ENCODE results near the gene TRIM50. TPM values are rescaled to one million over a fixed set of nuclear protein-coding genes. Genes with fewer than 3 reads are reported as not detected.
"Not testable (repeated sequence)": the region's sequence is repeated elsewhere in the genome, so short reads cannot be mapped to it uniquely, and the experiment has no call there.

TRIM50 gene
- total RNA-seq, 1 experiment from 2014 or later = not detected

DNA sequence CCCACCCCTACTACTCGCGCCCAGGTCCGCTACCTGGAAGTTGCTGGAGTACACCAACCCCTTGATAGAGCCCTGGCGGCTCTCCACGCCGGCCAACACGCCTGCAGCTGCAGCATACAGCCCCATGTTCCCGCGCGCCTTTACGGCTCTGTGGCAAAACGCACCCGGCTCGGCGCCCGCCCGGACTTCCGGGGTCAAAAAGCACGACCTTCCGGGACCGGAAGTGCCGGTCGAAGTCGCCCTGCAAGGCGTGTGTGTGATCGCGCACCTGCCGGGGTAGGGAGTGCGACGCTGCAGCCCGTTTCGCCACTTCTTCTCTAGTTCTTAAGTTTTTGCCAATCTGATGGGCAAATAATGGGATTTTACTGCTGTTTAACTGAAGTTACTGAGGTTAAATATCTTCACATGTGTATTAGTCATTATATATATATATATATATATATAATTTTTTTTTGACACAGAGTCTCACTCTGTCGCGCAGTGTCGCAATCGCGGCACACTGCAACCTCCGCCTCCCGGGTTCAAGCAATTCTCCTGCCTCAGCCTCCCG, 19.1 kb downstream of the TRIM50 start, which contains the start of gene NSUN5:
NSUN5 (minus strand) TSS at position 162 of the 550 bp plus-strand sequence; CDS start at position 126, 36 bp downstream.
- ChIA-PET POLR2A (no interaction called here), CTCF (no interaction called here)
- Mint-ChIP-seq H3K9me3 (ENCODE audit: unreplicated experiment) (no peaks in the 10 kb centered on the region), H3K27me3 (ENCODE audit: insufficient read depth, unreplicated experiment) (no peaks in the 10 kb centered on the region), H3K36me3 (ENCODE audit: insufficient read depth, unreplicated experiment) (peaks cover 30% of the 10 kb centered on the region), H3K27ac (ENCODE audit: low read depth, unreplicated experiment) (peak within 1 kb of the TSS; percentile 87), H3K4me1 (ENCODE audit: insufficient read depth, unreplicated experiment) (peaks cover 20% of the 10 kb centered on the region), H3K4me3 (ENCODE audit: unreplicated experiment) (peak within 1 kb of the TSS; percentile 95)
- peak; percentile 79 for DNase-seq (ENCODE audit: unreplicated experiment)
- BruUV-seq (replicated peaks) = no TSS peak
- TF ChIP-seq, protein P1, sequence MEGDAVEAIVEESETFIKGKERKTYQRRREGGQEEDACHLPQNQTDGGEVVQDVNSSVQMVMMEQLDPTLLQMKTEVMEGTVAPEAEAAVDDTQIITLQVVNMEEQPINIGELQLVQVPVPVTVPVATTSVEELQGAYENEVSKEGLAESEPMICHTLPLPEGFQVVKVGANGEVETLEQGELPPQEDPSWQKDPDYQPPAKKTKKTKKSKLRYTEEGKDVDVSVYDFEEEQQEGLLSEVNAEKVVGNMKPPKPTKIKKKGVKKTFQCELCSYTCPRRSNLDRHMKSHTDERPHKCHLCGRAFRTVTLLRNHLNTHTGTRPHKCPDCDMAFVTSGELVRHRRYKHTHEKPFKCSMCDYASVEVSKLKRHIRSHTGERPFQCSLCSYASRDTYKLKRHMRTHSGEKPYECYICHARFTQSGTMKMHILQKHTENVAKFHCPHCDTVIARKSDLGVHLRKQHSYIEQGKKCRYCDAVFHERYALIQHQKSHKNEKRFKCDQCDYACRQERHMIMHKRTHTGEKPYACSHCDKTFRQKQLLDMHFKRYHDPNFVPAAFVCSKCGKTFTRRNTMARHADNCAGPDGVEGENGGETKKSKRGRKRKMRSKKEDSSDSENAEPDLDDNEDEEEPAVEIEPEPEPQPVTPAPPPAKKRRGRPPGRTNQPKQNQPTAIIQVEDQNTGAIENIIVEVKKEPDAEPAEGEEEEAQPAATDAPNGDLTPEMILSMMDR (IDR thresholded peaks at IDR 0.05; ENCODE audit: unreplicated experiment) = no peak
- intact Hi-C loops (cut with micrococcal nuclease) = no loop called here

- H3K27me3 Mint-ChIP-seq (ENCODE audit: insufficient read depth, unreplicated experiment) = no peaks in the 10 kb centered on the region
- intact Hi-C loops (cut with micrococcal nuclease) = no loop called here
- ChIA-PET CTCF (no interaction called here), POLR2A (interaction anchor here (0.7 kb wide), 1 partner anchor 149 kb away, joined by 3 read pairs; no protein-coding TSS in a partner anchor)
- peak overlapping the region; percentile 87 for H3K27ac Mint-ChIP-seq (ENCODE audit: low read depth, unreplicated experiment)
- peaks cover 35% of the 10 kb centered on the region for H3K36me3 Mint-ChIP-seq (ENCODE audit: insufficient read depth, unreplicated experiment)
- peak overlapping the region; percentile 95 for H3K4me3 Mint-ChIP-seq (ENCODE audit: unreplicated experiment)
- TSS peak; percentile 50 for BruUV-seq (replicated peaks)
- peaks cover 20% of the 10 kb centered on the region for H3K4me1 Mint-ChIP-seq (ENCODE audit: insufficient read depth, unreplicated experiment)
- H3K9me3 Mint-ChIP-seq (ENCODE audit: unreplicated experiment) = no peaks in the 10 kb centered on the region
- TF ChIP-seq, protein P1 (IDR thresholded peaks at IDR 0.05; ENCODE audit: unreplicated experiment) = no peak
- DNase-seq (ENCODE audit: unreplicated experiment) = peak; percentile 5
These were observed 19.7 kb downstream of the TRIM50 start for GRCh38 chr7:73308074-73308664.

GRCh38 chr7:73307436-73307835, 20.4 kb downstream of the TRIM50 start:
- peaks cover 20% of the 10 kb centered on the region for H3K4me1 Mint-ChIP-seq (ENCODE audit: insufficient read depth, unreplicated experiment)
- H3K27me3 Mint-ChIP-seq (ENCODE audit: insufficient read depth, unreplicated experiment) = no peaks in the 10 kb centered on the region
- intact Hi-C loops (cut with micrococcal nuclease) = no loop called here
- TF ChIP-seq, protein P1 (IDR thresholded peaks at IDR 0.05; ENCODE audit: unreplicated experiment) = no peak
- peak overlapping the region; percentile 24 for H3K27ac Mint-ChIP-seq (ENCODE audit: low read depth, unreplicated experiment)
- peaks cover 39% of the 10 kb centered on the region for H3K36me3 Mint-ChIP-seq (ENCODE audit: insufficient read depth, unreplicated experiment)
- H3K9me3 Mint-ChIP-seq (ENCODE audit: unreplicated experiment) = no peaks in the 10 kb centered on the region
- no peak for DNase-seq (ENCODE audit: unreplicated experiment)
- H3K4me3 Mint-ChIP-seq (ENCODE audit: unreplicated experiment) = peak overlapping the region; percentile 95
- POLR2A ChIA-PET = no interaction called here
- CTCF ChIA-PET = no interaction called here
- no TSS peak for BruUV-seq (replicated peaks)

DNA sequence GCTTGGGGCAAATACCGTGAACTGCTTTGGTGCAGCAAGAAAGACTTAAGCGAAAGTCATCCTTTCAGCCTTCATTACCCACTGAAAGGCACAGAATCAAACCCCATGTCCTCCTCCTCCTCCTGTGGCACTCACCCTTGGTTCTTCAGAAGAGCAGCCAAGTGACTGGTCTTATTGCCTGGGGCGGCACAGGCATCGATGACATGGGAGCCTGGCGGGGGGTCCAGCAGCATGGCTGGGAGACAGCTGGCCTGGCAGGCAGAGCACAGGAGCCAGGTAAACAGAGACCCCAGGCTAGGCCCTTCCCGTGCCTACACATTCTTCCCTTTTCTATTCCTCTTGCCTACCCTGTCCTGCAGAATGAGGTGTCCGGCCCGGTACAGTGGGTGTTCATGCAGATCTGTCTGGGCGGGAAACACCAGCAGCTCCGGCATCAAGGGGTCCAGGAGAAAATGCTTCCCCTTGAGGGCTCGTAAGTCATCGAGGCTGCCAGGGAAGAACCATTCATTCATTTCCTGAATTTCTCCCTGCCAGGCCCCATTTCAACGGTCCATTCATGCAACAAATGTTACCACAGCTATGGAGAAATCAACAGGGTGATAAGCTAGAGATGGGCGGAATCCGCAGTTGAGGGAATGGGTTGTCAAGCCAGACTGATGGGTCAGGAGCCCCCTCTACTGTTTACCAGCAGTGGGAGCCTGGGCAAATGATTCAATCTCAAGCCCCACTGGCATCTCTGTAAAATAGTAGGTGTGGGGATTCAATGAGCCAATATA, 23.1 kb downstream of the TRIM50 start:
- H3K9me3 Mint-ChIP-seq (ENCODE audit: unreplicated experiment); H3K4me3 Mint-ChIP-seq (ENCODE audit: unreplicated experiment); intact Hi-C loops (cut with micrococcal nuclease); DNase-seq (ENCODE audit: unreplicated experiment); H3K27me3 Mint-ChIP-seq (ENCODE audit: insufficient read depth, unreplicated experiment); BruUV-seq (replicated peaks); POLR2A ChIA-PET; H3K27ac Mint-ChIP-seq (ENCODE audit: low read depth, unreplicated experiment); CTCF ChIA-PET: not testable (repeated sequence)
- Mint-ChIP-seq H3K36me3 (ENCODE audit: insufficient read depth, unreplicated experiment) (peaks cover 44% of the 10 kb centered on the region), H3K4me1 (ENCODE audit: insufficient read depth, unreplicated experiment) (peaks cover 20% of the 10 kb centered on the region)
